Measurements from ENCODE around the gene ZNF627. TPM values are rescaled to one million over a fixed set of nuclear protein-coding genes. Genes with fewer than 3 reads are reported as not detected.
"Not testable (repeated sequence)": the region's sequence is repeated elsewhere in the genome, so short reads cannot be mapped to it uniquely, and the experiment has no call there.

Gene ZNF627
- total RNA-seq, 4 donors from 2014 or later = 6.1 to 8.9 (median 7.9) TPM

- no peaks in the 10 kb centered on the region for H3K9me3 ChIP-seq
- no peaks in the 10 kb centered on the region for H3K27me3 ChIP-seq
- WGBS = 94% methylated on average over 8 of the region's 8 CpGs
- no peaks in the 10 kb centered on the region for H3K4me1 ChIP-seq
- no peak overlapping the region for H3K4me3 ChIP-seq
- H3K36me3 ChIP-seq = peaks cover 3% of the 10 kb centered on the region
- DNase-seq (ENCODE audit: low spot score in 2 of 2) = no peak
- TF ChIP-seq POLR2AphosphoS5 (IDR thresholded peaks at IDR 0.05) (no peak), POLR2A (IDR thresholded peaks at IDR 0.05) (no peak), EP300 (IDR thresholded peaks at IDR 0.05) (no peak), CTCF (IDR thresholded peaks at IDR 0.05) (no peak)
- H3K27ac ChIP-seq = no peak overlapping the region
These were observed 9.2 kb downstream of the ZNF627 start for GRCh38 chr19:11606484-11606883.

GRCh38 chr19:11611730-11612129 is 14.4 kb downstream of the ZNF627 start:
- WGBS = 93% methylated on average over 1 of the region's 1 CpG
- TF ChIP-seq EP300 (IDR thresholded peaks at IDR 0.05) (no peak), POLR2A (IDR thresholded peaks at IDR 0.05) (no peak), POLR2AphosphoS5 (IDR thresholded peaks at IDR 0.05) (no peak), CTCF (IDR thresholded peaks at IDR 0.05) (no peak)
- no peak for DNase-seq (ENCODE audit: low spot score in 2 of 2)
- Histone ChIP-seq H3K9me3 (no peaks in the 10 kb centered on the region), H3K27ac (no peak overlapping the region), H3K4me3 (no peak overlapping the region), H3K4me1 (no peaks in the 10 kb centered on the region), H3K27me3 (no peaks in the 10 kb centered on the region), H3K36me3 (peaks cover 22% of the 10 kb centered on the region)

- H3K36me3 ChIP-seq = peaks cover 34% of the 10 kb centered on the region
- no peak for DNase-seq (ENCODE audit: low spot score in 2 of 2)
- H3K4me3 ChIP-seq = no peak overlapping the region
- no peaks in the 10 kb centered on the region for H3K27me3 ChIP-seq
- peaks cover 12% of the 10 kb centered on the region for H3K9me3 ChIP-seq
- H3K27ac ChIP-seq = no peak overlapping the region
- TF ChIP-seq POLR2AphosphoS5 (IDR thresholded peaks at IDR 0.05) (no peak), POLR2A (IDR thresholded peaks at IDR 0.05) (no peak), CTCF (IDR thresholded peaks at IDR 0.05) (no peak), EP300 (IDR thresholded peaks at IDR 0.05) (no peak)
- WGBS = 93% methylated on average over 5 of the region's 5 CpGs
- H3K4me1 ChIP-seq = no peaks in the 10 kb centered on the region
These were observed 15.7 kb downstream of the ZNF627 start for GRCh38 chr19:11612816-11613511.

GRCh38 chr19:11617180-11618062 is 20.1 kb downstream of the ZNF627 start:
- Histone ChIP-seq H3K36me3 (peaks cover 63% of the 10 kb centered on the region), H3K9me3 (peaks cover 18% of the 10 kb centered on the region), H3K27me3 (no peaks in the 10 kb centered on the region), H3K4me3 (no peak overlapping the region), H3K27ac (no peak overlapping the region), H3K4me1 (no peaks in the 10 kb centered on the region)
- TF ChIP-seq POLR2A (IDR thresholded peaks at IDR 0.05) = no peak
- no peak for TF ChIP-seq EP300 (IDR thresholded peaks at IDR 0.05)
- no peak for TF ChIP-seq CTCF (IDR thresholded peaks at IDR 0.05)
- no peak for TF ChIP-seq POLR2AphosphoS5 (IDR thresholded peaks at IDR 0.05)
- DNase-seq (ENCODE audit: low spot score in 2 of 2) = no peak
- WGBS = 97% methylated on average over 19 of the region's 19 CpGs

- Histone ChIP-seq H3K4me3 (no peak overlapping the region), H3K4me1 (peaks cover 16% of the 10 kb centered on the region), H3K27ac (no peak overlapping the region), H3K36me3 (peaks cover 53% of the 10 kb centered on the region), H3K9me3 (peaks cover 18% of the 10 kb centered on the region), H3K27me3 (no peaks in the 10 kb centered on the region)
- WGBS = 98% methylated on average over 4 of the region's 4 CpGs
- no peak for TF ChIP-seq POLR2AphosphoS5 (IDR thresholded peaks at IDR 0.05)
- no peak for TF ChIP-seq POLR2A (IDR thresholded peaks at IDR 0.05)
- TF ChIP-seq EP300 (IDR thresholded peaks at IDR 0.05) = no peak
- no peak for TF ChIP-seq CTCF (IDR thresholded peaks at IDR 0.05)
- DNase-seq (ENCODE audit: low spot score in 2 of 2) = no peak
These were observed 23.3 kb downstream of the ZNF627 start for GRCh38 chr19:11620553-11620952.

- 40% methylated on average over 3 of the region's 3 CpGs for WGBS
- H3K27ac ChIP-seq = not testable (repeated sequence)
These were observed 25.1 kb downstream of the ZNF627 start for GRCh38 chr19:11622401-11622800.

More at GRCh38 chr19:11622401-11622800, 25.1 kb downstream of the ZNF627 start:
- Histone ChIP-seq H3K9me3 (peaks cover 11% of the 10 kb centered on the region), H3K36me3 (peaks cover 35% of the 10 kb centered on the region), H3K4me1 (peaks cover 16% of the 10 kb centered on the region)
- H3K4me3 ChIP-seq; H3K27me3 ChIP-seq; DNase-seq (ENCODE audit: low spot score in 2 of 2): not testable (repeated sequence)
